ENCODE data around the gene SLC29A3.

Gene SLC29A3

GRCh38 chr10:71301371-71301916 is 17.6 kb upstream of the SLC29A3 start:
- DNase-seq = no peak

- no peak for DNase-seq
Observed at GRCh38 chr10:71302451-71302850, 16.6 kb upstream of the SLC29A3 start.

GRCh38 chr10:71302874-71303568 is 16.0 kb upstream of the SLC29A3 start:
- peak; percentile 56 for DNase-seq

GRCh38 chr10:71303569-71303907 is 15.5 kb upstream of the SLC29A3 start:
- DNase-seq = no peak

- DNase-seq = no peak
Observed at GRCh38 chr10:71304914-71305313, 14.1 kb upstream of the SLC29A3 start.

- no peak for DNase-seq
Observed at GRCh38 chr10:71306979-71307378, 12.1 kb upstream of the SLC29A3 start.

- DNase-seq = no peak
Observed at GRCh38 chr10:71307469-71308085, 11.5 kb upstream of the SLC29A3 start.

- no peak for DNase-seq
Observed at GRCh38 chr10:71308244-71308643, 10.8 kb upstream of the SLC29A3 start.

- no peak for DNase-seq
Observed at GRCh38 chr10:71308985-71309384, 10.1 kb upstream of the SLC29A3 start.

- no peak for DNase-seq
Observed at GRCh38 chr10:71309919-71310318, 9.1 kb upstream of the SLC29A3 start.

GRCh38 chr10:71312220-71312619 is 6.8 kb upstream of the SLC29A3 start:
- no peak for DNase-seq

GRCh38 chr10:71312811-71313789 is 6.0 kb upstream of the SLC29A3 start:
- DNase-seq = no peak

- peak; percentile 63 for DNase-seq
Observed at GRCh38 chr10:71314028-71314693, 4.9 kb upstream of the SLC29A3 start.

- DNase-seq = no peak
Observed at GRCh38 chr10:71314694-71315225, 4.3 kb upstream of the SLC29A3 start.

- peak; percentile 17 for DNase-seq
Observed at GRCh38 chr10:71316056-71316785, 2.8 kb upstream of the SLC29A3 start.

- no peak for DNase-seq
Observed at GRCh38 chr10:71316786-71317160, 2.3 kb upstream of the SLC29A3 start.

- DNase-seq = no peak
Observed at GRCh38 chr10:71317739-71318138, 1.3 kb upstream of the SLC29A3 start.

- no peak for DNase-seq
Observed at GRCh38 chr10:71319800-71320392, 837 bp downstream of the SLC29A3 start.

- DNase-seq = no peak
Observed at GRCh38 chr10:71320592-71320991, 1.5 kb downstream of the SLC29A3 start.

- no peak for DNase-seq
Observed at GRCh38 chr10:71321386-71321785, 2.3 kb downstream of the SLC29A3 start.

- peak; percentile 53 for DNase-seq
Observed at GRCh38 chr10:71323407-71323806, 4.3 kb downstream of the SLC29A3 start.
